K562 (cell line): Measurements from ENCODE around the gene MAP1A. TPM values are rescaled to one million over a fixed set of nuclear protein-coding genes. Genes with fewer than 3 reads are reported as not detected.

Source experiments
- C11orf30 ChIP-seq: fragments of 450-650 bp; IDR thresholded peaks from 2 replicates; pipeline ENCODE4 v1.6.1; 2016; ENCODE audit warnings: low read depth, mild to moderate bottlenecking
- GATA2 ChIP-seq: sonication (generic); formaldehyde crosslinking; IDR thresholded peaks from 2 replicates; pipeline ENCODE4 v1.4.0; 2020; ENCODE audit warnings: mild to moderate bottlenecking, missing genetic modification reagents
- ZNF316 ChIP-seq: fragments of 450-650 bp; IDR thresholded peaks from 2 replicates; pipeline ENCODE4 v1.6.1; 2016
- polyA plus RNA-seq, 8 experiments: library from polyadenylated mRNA; depleted of rRNA in 4 of 8; stranded (reverse) in 5 of 8; unstranded in 3 of 8; fragments of >200 nt; fragmentation: Nextera tagmentation in 2 of 8; fragmentation: Illumina TruSeq in 1 of 8; extraction: Ambion mirVana in 2 of 8; extraction: Trizol in 1 of 8; gene quantifications; 2 replicates each; pipeline versions ENCODE4 v1.2.1 to v1.2.3, GENCODE V29; 2011 to 2014; ENCODE audit warnings: inconsistent platforms in 1 of 8, missing spikeins in 1 of 8
- total RNA-seq, 7 experiments: library from RNA; depleted of rRNA in 6 of 7; stranded (reverse); fragments of >200 nt in 6 of 7; fragmentation: Illumina TruSeq in 2 of 7; extraction: Trizol in 2 of 7; gene quantifications; 2 replicates each; pipeline versions ENCODE4 v1.2.1 to v1.2.3, GENCODE V29; 2011 to 2021; ENCODE audit warnings: low replicate concordance in 1 of 7
- TF ChIP-seq, protein P1 (sequence below), 2 experiments: fragments of 450-650 bp; IDR thresholded peaks; 2 replicates each; pipeline ENCODE4 v1.6.1; 2016; ENCODE audit warnings: mild to moderate bottlenecking in 2 of 2, borderline replicate concordance in 1 of 2, low read depth in 1 of 2, moderate library complexity in 1 of 2
- TF ChIP-seq, protein P2 (sequence below): sonication (generic); formaldehyde crosslinking; IDR thresholded peaks from 2 replicates; pipeline ENCODE4 v1.8.1; 2023; ENCODE audit warnings: mild to moderate bottlenecking, missing genetic modification reagents

Gene MAP1A
- total and polyA plus RNA-seq, 9 of the 15 experiments (the other 6 are each of a cell fraction or from before 2014, with no cell fraction given) = 2.0 to 20.3 (median 7.3) TPM

DNA sequence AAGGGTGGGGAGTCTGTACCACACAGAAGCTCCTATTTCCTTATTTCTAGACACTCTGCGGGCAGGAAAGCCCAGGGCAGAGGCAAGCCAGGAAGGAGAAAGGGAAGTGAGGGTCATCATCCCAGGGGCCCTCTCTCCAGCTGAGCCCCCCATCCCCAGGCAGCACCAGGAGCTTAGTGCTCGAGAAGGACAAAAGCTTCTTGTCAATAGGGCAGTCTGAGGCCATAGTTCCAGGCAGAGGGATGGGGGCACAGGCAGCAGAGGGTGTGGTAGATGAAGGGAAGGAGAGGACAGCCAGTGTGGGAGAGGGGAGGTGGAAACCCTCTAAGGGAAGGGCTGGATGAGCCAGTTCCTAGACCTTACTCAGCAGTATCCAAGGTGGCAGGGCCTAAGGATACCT is 2.7 kb downstream of the MAP1A start (continued):
- TF ChIP-seq, protein P1, sequence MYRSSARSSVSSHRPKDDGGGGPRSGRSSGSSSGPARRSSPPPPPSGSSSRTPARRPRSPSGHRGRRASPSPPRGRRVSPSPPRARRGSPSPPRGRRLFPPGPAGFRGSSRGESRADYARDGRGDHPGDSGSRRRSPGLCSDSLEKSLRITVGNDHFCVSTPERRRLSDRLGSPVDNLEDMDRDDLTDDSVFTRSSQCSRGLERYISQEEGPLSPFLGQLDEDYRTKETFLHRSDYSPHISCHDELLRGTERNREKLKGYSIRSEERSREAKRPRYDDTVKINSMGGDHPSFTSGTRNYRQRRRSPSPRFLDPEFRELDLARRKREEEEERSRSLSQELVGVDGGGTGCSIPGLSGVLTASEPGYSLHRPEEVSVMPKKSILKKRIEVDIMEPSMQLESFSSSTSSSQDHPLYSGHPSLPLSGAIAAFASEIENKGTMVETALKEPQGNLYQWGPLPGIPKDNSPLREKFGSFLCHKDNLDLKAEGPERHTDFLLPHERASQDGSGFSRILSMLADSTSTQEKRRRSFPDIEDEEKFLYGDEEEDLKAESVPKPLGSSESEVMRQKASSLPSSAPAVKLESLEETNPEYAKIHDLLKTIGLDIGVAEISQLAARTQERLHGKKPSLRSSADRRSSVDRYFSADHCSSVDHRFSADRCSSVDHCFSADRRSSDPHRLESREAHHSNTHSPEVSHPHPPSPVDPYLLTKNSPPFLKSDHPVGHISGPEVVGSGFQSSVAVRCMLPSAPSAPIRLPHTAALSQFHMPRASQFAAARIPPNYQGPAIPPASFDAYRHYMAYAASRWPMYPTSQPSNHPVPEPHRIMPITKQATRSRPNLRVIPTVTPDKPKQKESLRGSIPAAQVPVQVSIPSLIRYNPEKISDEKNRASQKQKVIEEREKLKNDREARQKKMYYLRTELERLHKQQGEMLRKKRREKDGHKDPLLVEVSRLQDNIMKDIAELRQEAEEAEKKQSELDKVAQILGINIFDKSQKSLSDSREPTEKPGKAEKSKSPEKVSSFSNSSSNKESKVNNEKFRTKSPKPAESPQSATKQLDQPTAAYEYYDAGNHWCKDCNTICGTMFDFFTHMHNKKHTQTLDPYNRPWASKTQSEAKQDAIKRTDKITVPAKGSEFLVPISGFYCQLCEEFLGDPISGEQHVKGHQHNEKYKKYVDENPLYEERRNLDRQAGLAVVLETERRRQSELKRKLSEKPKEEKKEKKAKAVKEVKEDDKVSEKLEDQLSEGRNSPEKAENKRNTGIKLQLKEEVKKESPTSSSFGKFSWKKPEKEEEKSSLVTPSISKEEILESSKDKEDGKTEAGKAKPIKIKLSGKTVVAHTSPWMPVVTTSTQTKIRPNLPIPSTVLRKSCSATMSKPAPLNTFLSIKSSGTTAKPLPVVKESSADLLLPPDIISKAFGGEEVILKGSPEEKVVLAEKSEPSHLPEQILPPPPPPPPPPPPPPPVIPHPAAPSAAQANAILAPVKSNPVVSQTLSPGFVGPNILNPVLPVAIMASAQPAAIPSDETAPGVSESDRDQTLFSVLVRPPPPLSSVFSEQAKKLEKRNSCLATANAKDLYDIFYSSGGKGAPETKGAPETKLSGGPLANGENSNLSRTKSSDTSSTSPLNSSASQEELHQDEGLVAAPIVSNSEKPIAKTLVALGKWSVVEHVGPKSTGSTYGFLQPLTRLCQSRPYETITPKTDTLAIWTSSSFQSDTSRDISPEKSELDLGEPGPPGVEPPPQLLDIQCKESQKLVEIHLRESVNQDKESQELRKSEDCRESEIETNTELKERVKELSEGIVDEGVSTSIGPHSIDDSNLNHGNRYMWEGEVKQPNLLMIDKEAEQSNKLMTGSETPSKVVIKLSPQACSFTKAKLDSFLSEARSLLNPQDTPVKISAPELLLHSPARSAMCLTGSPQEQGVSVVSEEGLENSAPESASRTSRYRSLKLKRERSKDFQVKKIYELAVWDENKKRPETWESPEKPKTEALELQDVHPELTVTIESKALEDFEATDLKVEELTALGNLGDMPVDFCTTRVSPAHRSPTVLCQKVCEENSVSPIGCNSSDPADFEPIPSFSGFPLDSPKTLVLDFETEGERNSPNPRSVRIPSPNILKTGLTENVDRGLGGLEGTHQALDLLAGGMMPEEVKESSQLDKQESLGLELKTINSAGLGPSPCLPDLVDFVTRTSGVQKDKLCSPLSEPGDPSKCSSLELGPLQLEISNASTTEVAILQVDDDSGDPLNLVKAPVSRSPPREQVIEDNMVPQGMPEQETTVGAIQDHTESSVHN (IDR thresholded peaks at IDR 0.05; ENCODE audit: borderline replicate concordance in 1 of 2, low read depth in 1 of 2) = no peak
- TF ChIP-seq ZNF316 = 0 out of 2 replicates have a peak, but pooled peaks have one; percentile 22
- no peak for TF ChIP-seq GATA2 (CRISPR knock-in tag)
- TF ChIP-seq, protein P2, sequence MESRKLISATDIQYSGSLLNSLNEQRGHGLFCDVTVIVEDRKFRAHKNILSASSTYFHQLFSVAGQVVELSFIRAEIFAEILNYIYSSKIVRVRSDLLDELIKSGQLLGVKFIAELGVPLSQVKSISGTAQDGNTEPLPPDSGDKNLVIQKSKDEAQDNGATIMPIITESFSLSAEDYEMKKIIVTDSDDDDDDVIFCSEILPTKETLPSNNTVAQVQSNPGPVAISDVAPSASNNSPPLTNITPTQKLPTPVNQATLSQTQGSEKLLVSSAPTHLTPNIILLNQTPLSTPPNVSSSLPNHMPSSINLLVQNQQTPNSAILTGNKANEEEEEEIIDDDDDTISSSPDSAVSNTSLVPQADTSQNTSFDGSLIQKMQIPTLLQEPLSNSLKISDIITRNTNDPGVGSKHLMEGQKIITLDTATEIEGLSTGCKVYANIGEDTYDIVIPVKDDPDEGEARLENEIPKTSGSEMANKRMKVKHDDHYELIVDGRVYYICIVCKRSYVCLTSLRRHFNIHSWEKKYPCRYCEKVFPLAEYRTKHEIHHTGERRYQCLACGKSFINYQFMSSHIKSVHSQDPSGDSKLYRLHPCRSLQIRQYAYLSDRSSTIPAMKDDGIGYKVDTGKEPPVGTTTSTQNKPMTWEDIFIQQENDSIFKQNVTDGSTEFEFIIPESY = no peak
- TF ChIP-seq C11orf30 = no peak
